A549 (cell line): ENCODE data around the gene APCDD1L. TPM values are rescaled to one million over a fixed set of nuclear protein-coding genes. Genes with fewer than 3 reads are reported as not detected.
A peak's percentile ranks its signal among the peaks of the same experiment; 100 is the strongest.
"Not testable (repeated sequence)": the region's sequence is repeated elsewhere in the genome, so short reads cannot be mapped to it uniquely, and the experiment has no call there.

Experiments used
- ATAC-seq, 2 experiments: fragments of 200-7000 bp in 1 of 2; fragments of >200 bp in 1 of 2; cut with Nextera tagmentation in 1 of 2; cut with Tn5 transposase in 1 of 2; 3 replicates each; pipeline versions ENCODE4 v1.8.0 to v1.9.1; 2018 to 2020; ENCODE audit warnings: mild to moderate bottlenecking in 1 of 2, moderate library complexity in 1 of 2
- CTCF ChIA-PET: fragments of 300-600 bp; sonication (Branson Sonifier 250); formaldehyde crosslinking; extraction: SDS; loops from one replicate; lab custom pipeline; 2021; ENCODE audit warnings: antibody characterized with exemption, inconsistent platforms; lab: Yijun Ruan, JAX
- POLR2A ChIA-PET: fragments of 350-600 bp; formaldehyde crosslinking; extraction: SDS; loops from one replicate; lab custom pipeline; 2021; ENCODE audit warnings: antibody characterized with exemption, inconsistent platforms; lab: Yijun Ruan, JAX
- DNase-seq, 2 experiments: peaks; one replicate each; pipeline versions ENCODE4 v3.0.0 to v3.0.0-alpha.2; 2011 to 2016; ENCODE audit warnings: low read depth in 1 of 2, low spot score in 1 of 2
- FAIRE-seq: peaks from 2 replicates; lab custom pipeline; 2011; peaks lifted over from hg19 to GRCh38; lab: Jason Lieb, UNC
- H3K27ac ChIP-seq, 2 experiments: fragments of >200 bp; sonication (Bioruptor Twin); formaldehyde crosslinking; 3 replicates each; pipeline ENCODE4 v1.5.1; 2016 to 2017
- H3K4me1 ChIP-seq: fragments of >200 bp; sonication (Bioruptor Twin); formaldehyde crosslinking; 3 replicates; pipeline ENCODE4 v1.6.1; 2016
- H3K4me2 ChIP-seq: fragments of >200 bp; sonication (Bioruptor Twin); formaldehyde crosslinking; 3 replicates; pipeline ENCODE4 v1.6.1; 2016
- H3K4me3 ChIP-seq: fragments of >200 bp; sonication (Bioruptor Twin); formaldehyde crosslinking; 3 replicates; pipeline ENCODE4 v1.5.1; 2016
- H3K9me3 ChIP-seq: fragments of >200 bp; sonication (Bioruptor Twin); formaldehyde crosslinking; 3 replicates; pipeline ENCODE4 v1.6.1; 2016
- BHLHE40 ChIP-seq: IDR thresholded peaks from 2 replicates; pipeline ENCODE4 v1.6.1; 2012; ENCODE audit warnings: low read depth, low read length, inconsistent platforms
- CBX2 ChIP-seq: fragments of 200-600 bp; sonication (generic); IDR thresholded peaks from 2 replicates; pipeline ENCODE4 v1.6.1; 2016; ENCODE audit warnings: low read depth, mild to moderate bottlenecking, borderline replicate concordance
- CBX8 ChIP-seq: fragments of 200-600 bp; sonication (generic); IDR thresholded peaks from 2 replicates; pipeline ENCODE4 v1.6.1; 2016
- CEBPB ChIP-seq, 2 experiments: fragments of >200 bp in 1 of 2; sonication (Bioruptor Twin) in 1 of 2; formaldehyde crosslinking in 1 of 2; IDR thresholded peaks; 2 replicates each; pipeline ENCODE4 v1.6.1; 2012 to 2016
- CTCF ChIP-seq: fragments of >200 bp; sonication (Bioruptor Twin); formaldehyde crosslinking; IDR thresholded peaks from 3 replicates; pipeline ENCODE4 v1.5.1; 2016
- EHF ChIP-seq: fragments of 250-450 bp; sonication (Bioruptor Pico); IDR thresholded peaks from 2 replicates; pipeline ENCODE4 v1.5.0; 2020; ENCODE audit warnings: mild to moderate bottlenecking
- EHMT2 ChIP-seq: fragments of 200-600 bp; sonication (generic); IDR thresholded peaks from 2 replicates; pipeline ENCODE4 v1.6.1; 2016; ENCODE audit warnings: antibody characterized with exemption, low read depth, mild to moderate bottlenecking, moderate library complexity
- ESRRA ChIP-seq: fragments of 150-350 bp; IDR thresholded peaks from 2 replicates; pipeline ENCODE4 v1.6.1; 2014; ENCODE audit warnings: mild to moderate bottlenecking, low read length, borderline replicate concordance
- FOSB ChIP-seq: fragments of 250-450 bp; sonication (Bioruptor Pico); IDR thresholded peaks from 2 replicates; pipeline ENCODE4 v1.5.0; 2020; ENCODE audit warnings: mild to moderate bottlenecking, moderate library complexity
- GATA3 ChIP-seq: IDR thresholded peaks from 2 replicates; pipeline ENCODE4 v1.6.1; 2012; ENCODE audit warnings: borderline replicate concordance
- HDAC2 ChIP-seq: fragments of 200-600 bp; sonication (generic); IDR thresholded peaks from 2 replicates; pipeline ENCODE4 v1.6.1; 2016
- HOXB13 ChIP-seq: fragments of 250-450 bp; sonication (Bioruptor Pico); IDR thresholded peaks from 2 replicates; pipeline ENCODE4 v1.5.0; 2020; ENCODE audit warnings: low read depth, mild to moderate bottlenecking, moderate library complexity
- HOXB5 ChIP-seq: fragments of 250-450 bp; sonication (Bioruptor Pico); IDR thresholded peaks from 2 replicates; pipeline ENCODE4 v1.5.0; 2020; ENCODE audit warnings: mild to moderate bottlenecking, moderate library complexity
- JUN ChIP-seq, 2 experiments: fragments of >200 bp; sonication (Bioruptor Twin); formaldehyde crosslinking; IDR thresholded peaks; 2 replicates in 1 of 2; 3 replicates in 1 of 2; pipeline ENCODE4 v1.6.1; 2016 to 2017
- KDM1A ChIP-seq: fragments of 200-600 bp; sonication (generic); IDR thresholded peaks from 2 replicates; pipeline ENCODE4 v1.6.1; 2016; ENCODE audit warnings: low read depth, mild to moderate bottlenecking
- MAFK ChIP-seq: fragments of 450-650 bp; IDR thresholded peaks from 2 replicates; pipeline ENCODE4 v1.6.1; 2014; ENCODE audit not compliant: partially characterized antibody
- MYC ChIP-seq: IDR thresholded peaks from 2 replicates; pipeline ENCODE4 v1.6.1; 2012; ENCODE audit warnings: mild to moderate bottlenecking, inconsistent platforms, low read length, improper control_type of control experiment, borderline replicate concordance
- NFE2L2 ChIP-seq: fragments of 150-350 bp; conservative IDR thresholded peaks from 2 replicates; pipeline ENCODE4 v1.6.1; 2014; ENCODE audit warnings: low read length
- POLR2A ChIP-seq: IDR thresholded peaks from 2 replicates; pipeline ENCODE4 v1.6.1; 2012; ENCODE audit warnings: mild to moderate bottlenecking, low read length
- RARB ChIP-seq: fragments of 250-450 bp; sonication (Bioruptor Pico); IDR thresholded peaks from 2 replicates; pipeline ENCODE4 v1.8.0; 2021; ENCODE audit warnings: mild to moderate bottlenecking, moderate library complexity
- TFCP2L1 ChIP-seq: fragments of 250-450 bp; sonication (Bioruptor Pico); IDR thresholded peaks from 2 replicates; pipeline ENCODE4 v1.5.0; 2021; ENCODE audit warnings: mild to moderate bottlenecking
- TP53 ChIP-seq: fragments of 250-450 bp; sonication (Bioruptor Pico); IDR thresholded peaks from 2 replicates; pipeline ENCODE4 v1.5.0; 2021; ENCODE audit warnings: mild to moderate bottlenecking, moderate library complexity
- USF2 ChIP-seq: fragments of 450-650 bp; IDR thresholded peaks from 2 replicates; pipeline ENCODE4 v1.6.1; 2014; ENCODE audit warnings: antibody characterized with exemption
- ZC3H11A ChIP-seq: fragments of 450-650 bp; IDR thresholded peaks from 2 replicates; pipeline ENCODE4 v1.6.1; 2014; ENCODE audit warnings: antibody characterized with exemption, mild to moderate bottlenecking
- ZNF302 ChIP-seq: fragments of 250-450 bp; sonication (Bioruptor Pico); IDR thresholded peaks from 2 replicates; pipeline ENCODE4 v1.9.0; 2021; ENCODE audit warnings: inconsistent platforms, mild to moderate bottlenecking, moderate library complexity
- ZSCAN20 ChIP-seq: fragments of 250-450 bp; sonication (Bioruptor Pico); IDR thresholded peaks from 2 replicates; pipeline ENCODE4 v1.8.0; 2022; ENCODE audit warnings: mild to moderate bottlenecking, moderate library complexity
- WGBS: methylation state at CpG from one replicate; pipeline ENCODE4 v1.1.6; 2017; ENCODE audit errors: missing lambda C conversion rate; 5-methylcytosine and 5-hydroxymethylcytosine counted together
- polyA plus RNA-seq, 4 experiments: library from polyadenylated mRNA; depleted of rRNA in 3 of 4; stranded (reverse); fragments of >200 nt; fragmentation: RNase III in 1 of 4; extraction: RNeasy Plus Mini Kit Qiagen cat#74134 plus additional on column Dnase treatment in 1 of 4; gene quantifications; 2 replicates in 3 of 4; 3 replicates in 1 of 4; pipeline ENCODE4 v1.2.3, GENCODE V29; 2011 to 2017

The APCDD1L gene
- polyA plus RNA-seq, 2 of the 4 experiments (the other 2 are of a cell fraction), result not detected

- H3K27ac ChIP-seq, result no peak overlapping the region
- POLR2A ChIA-PET, result no interaction called here
- H3K4me1 ChIP-seq, result peaks cover 23% of the 10 kb centered on the region
- ATAC-seq, result no peak
- TF ChIP-seq MYC (no peak), HOXB13 (CRISPR knock-in tag) (no peak), JUN (IDR thresholded peaks at IDR 0.05) (no peak), BHLHE40 (no peak), TFCP2L1 (CRISPR knock-in tag) (no peak), CBX8 (no peak), CTCF (no peak), HOXB5 (no peak), ZNF302 (CRISPR knock-in tag) (no peak), EHF (no peak), HDAC2 (no peak), NFE2L2 (no peak), KDM1A (no peak), TP53 (no peak), ESRRA (no peak), USF2 (no peak), RARB (CRISPR knock-in tag) (no peak), CEBPB (IDR thresholded peaks at IDR 0.05) (no peak), ZC3H11A (no peak), EHMT2 (no peak)
- no peak for FAIRE-seq
- H3K9me3 ChIP-seq, result no peaks in the 10 kb centered on the region
- CTCF ChIA-PET, result interaction anchor here (1.1 to 1.9 kb wide), 3 partner anchors 30 to 422 kb away, joined by 3 to 7 read pairs (median 4); no protein-coding TSS in a partner anchor
- 95% methylated on average over 3 of the region's 3 CpGs for WGBS
- no peak for DNase-seq
- H3K4me3 ChIP-seq, result no peak overlapping the region
- H3K4me2 ChIP-seq, result no peak overlapping the region
Measured at GRCh38 chr20:58417438-58417837, 97.8 kb downstream of the APCDD1L start.

- TF ChIP-seq ZC3H11A, result no peak
- TF ChIP-seq USF2, result no peak
- peak; percentile 19 for TF ChIP-seq MAFK
- no peak for TF ChIP-seq ESRRA
- Histone ChIP-seq H3K9me3 (no peaks in the 10 kb centered on the region), H3K27ac (no peak overlapping the region), H3K4me1 (peaks cover 23% of the 10 kb centered on the region), H3K4me3 (no peak overlapping the region), H3K4me2 (no peak overlapping the region)
- 89% methylated on average over 2 of the region's 2 CpGs for WGBS
- POLR2A ChIA-PET, result no interaction called here
- FAIRE-seq (no peak), ATAC-seq (no peak), DNase-seq (no peak)
- CTCF ChIA-PET, result interaction anchor here (0.6 to 1.3 kb wide), 2 partner anchors 31 to 150 kb away, joined by 3 to 4 read pairs; no protein-coding TSS in a partner anchor
Measured at GRCh38 chr20:58416835-58417234, 98.4 kb downstream of the APCDD1L start.

- no peak overlapping the region for H3K27ac ChIP-seq
- no peak for DNase-seq
- POLR2A ChIA-PET, result no interaction called here
- no peak for TF ChIP-seq ZNF302 (CRISPR knock-in tag)
- no peak for TF ChIP-seq CEBPB (IDR thresholded peaks at IDR 0.05)
- TF ChIP-seq ZSCAN20 (CRISPR knock-in tag), result no peak
- TF ChIP-seq POLR2A, result no peak
- no peak for TF ChIP-seq CBX2
- TF ChIP-seq EHF, result no peak
- no peak for TF ChIP-seq FOSB (CRISPR knock-in tag)
- no peak for TF ChIP-seq HOXB13 (CRISPR knock-in tag)
- no peak for TF ChIP-seq ZC3H11A
- TF ChIP-seq CTCF, result no peak
- TF ChIP-seq HDAC2, result no peak
- TF ChIP-seq TP53, result no peak
- no peak for TF ChIP-seq GATA3
- TF ChIP-seq, all 56 proteins: peak for 0
- CTCF ChIA-PET, result interaction anchor here (0.6 kb wide), 1 partner anchor 149 kb away, joined by 3 read pairs; no protein-coding TSS in a partner anchor
- ATAC-seq (no peak), FAIRE-seq (no peak)
- peaks cover 19% of the 10 kb centered on the region for H3K4me1 ChIP-seq
- no peaks in the 10 kb centered on the region for H3K9me3 ChIP-seq
- no peak overlapping the region for H3K4me2 ChIP-seq
- no peak overlapping the region for H3K4me3 ChIP-seq
- WGBS, result 100% methylated on average over 1 of the region's 1 CpG
Measured at GRCh38 chr20:58416057-58416456, 99.1 kb downstream of the APCDD1L start.

- ATAC-seq, CTCF ChIA-PET, H3K4me3 ChIP-seq, H3K4me1 ChIP-seq, H3K27ac ChIP-seq, H3K4me2 ChIP-seq, H3K9me3 ChIP-seq, POLR2A ChIA-PET, FAIRE-seq, DNase-seq: not testable (repeated sequence)
- 93% methylated on average over 20 of the region's 26 CpGs for WGBS
Measured at GRCh38 chr20:58414786-58415185, 100.4 kb downstream of the APCDD1L start.
